ENCODE measurements around the gene PEF1.

Gene PEF1

GRCh38 chr1:31581821-31582810, 62.6 kb downstream of the PEF1 start:
- DNase-seq: no peak

GRCh38 chr1:31580891-31581603, 63.6 kb downstream of the PEF1 start:
- no peak for DNase-seq

GRCh38 chr1:31580513-31580870, 64.2 kb downstream of the PEF1 start:
- DNase-seq: no peak

All from activated CD4-positive, alpha-beta T cell treated with anti-CD3 and anti-CD28 coated beads, Interleukin-2, amount 50 U/mL, for 16 hours (primary cell).